K562 (cell line): ENCODE data around the gene ERO1B. TPM values are rescaled to one million over a fixed set of nuclear protein-coding genes. Genes with fewer than 3 reads are reported as not detected.
A peak's percentile ranks its signal among the peaks of the same experiment; 100 is the strongest.

Experiments
- ATF1 ChIP-seq, 2 experiments: fragments of 450-650 bp in 1 of 2; IDR thresholded peaks; 2 replicates each; pipeline ENCODE4 v1.6.1; 2016; ENCODE audit warnings: missing compliant biosample characterization in 1 of 2, missing genetic modification characterization in 1 of 2
- ATF3 ChIP-seq, 2 experiments: fragments of 450-650 bp in 1 of 2; sonication (generic) in 1 of 2; formaldehyde crosslinking in 1 of 2; IDR thresholded peaks in 1 of 2; conservative IDR thresholded peaks in 1 of 2; 2 replicates each; pipeline versions ENCODE4 v1.6.1 to v1.8.1; 2016 to 2023; ENCODE audit warnings: mild to moderate bottlenecking in 2 of 2, moderate library complexity in 2 of 2, inconsistent platforms in 1 of 2, missing genetic modification reagents in 1 of 2
- ATF7 ChIP-seq: fragments of 450-650 bp; IDR thresholded peaks from 2 replicates; pipeline ENCODE4 v1.7.1; 2014; ENCODE audit warnings: mild to moderate bottlenecking, moderate library complexity
- ESRRB ChIP-seq: fragments of 250-450 bp; sonication (Bioruptor Pico); IDR thresholded peaks from 2 replicates; pipeline ENCODE4 v1.5.0; 2020; ENCODE audit warnings: mild to moderate bottlenecking, moderate library complexity, borderline replicate concordance
- GTF2A2 ChIP-seq: IDR thresholded peaks from 2 replicates; pipeline ENCODE4 v1.6.1; 2016; ENCODE audit warnings: mild to moderate bottlenecking, missing genetic modification characterization, missing compliant biosample characterization
- JUNB ChIP-seq: fragments of 450-650 bp; formaldehyde crosslinking; conservative IDR thresholded peaks from 2 replicates; pipeline ENCODE4 v1.4.0; 2020; ENCODE audit warnings: mild to moderate bottlenecking
- JUND ChIP-seq, 2 experiments: IDR thresholded peaks; 2 replicates in 1 of 2; 3 replicates in 1 of 2; pipeline ENCODE4 v1.6.1; 2011; ENCODE audit warnings: borderline replicate concordance in 2 of 2, low read depth in 2 of 2, low read length in 2 of 2, improper control_type of control experiment in 1 of 2, missing biosample characterization in 1 of 2, missing genetic modification characterization in 1 of 2, missing genetic modification reagents in 1 of 2
- RAD21 ChIP-seq, 2 experiments: fragments of 250-450 bp in 1 of 2; fragments of 450-650 bp in 1 of 2; sonication (Bioruptor Pico) in 1 of 2; formaldehyde crosslinking in 1 of 2; IDR thresholded peaks in 1 of 2; conservative IDR thresholded peaks in 1 of 2; 2 replicates each; pipeline versions ENCODE4 v1.4.0 to v1.8.0; 2020 to 2022; ENCODE audit warnings: mild to moderate bottlenecking in 2 of 2, moderate library complexity in 1 of 2
- RBM14 ChIP-seq: fragments of 200-400 bp; formaldehyde crosslinking; IDR thresholded peaks from 2 replicates; pipeline ENCODE4 v1.6.1; 2018; ENCODE audit warnings: low read depth, mild to moderate bottlenecking, low read length, moderate library complexity, borderline replicate concordance; ENCODE audit not compliant: insufficient read depth
- SMAD2 ChIP-seq: fragments of 150-350 bp; IDR thresholded peaks from 2 replicates; pipeline ENCODE4 v1.6.1; 2014; ENCODE audit warnings: low read depth, mild to moderate bottlenecking, low read length
- ZNF76 ChIP-seq: fragments of 250-450 bp; sonication (Bioruptor Pico); IDR thresholded peaks from 2 replicates; pipeline ENCODE4 v1.4.0; 2020; ENCODE audit warnings: mild to moderate bottlenecking, moderate library complexity, borderline replicate concordance
- polyA plus RNA-seq, 8 experiments: library from polyadenylated mRNA; depleted of rRNA in 4 of 8; stranded (reverse) in 5 of 8; unstranded in 3 of 8; fragments of >200 nt; fragmentation: Nextera tagmentation in 2 of 8; fragmentation: Illumina TruSeq in 1 of 8; extraction: Ambion mirVana in 2 of 8; extraction: Trizol in 1 of 8; gene quantifications; 2 replicates each; pipeline versions ENCODE4 v1.2.1 to v1.2.3, GENCODE V29; 2011 to 2014; ENCODE audit warnings: inconsistent platforms in 1 of 8, missing spikeins in 1 of 8
- total RNA-seq, 7 experiments: library from RNA; depleted of rRNA in 6 of 7; stranded (reverse); fragments of >200 nt in 6 of 7; fragmentation: Illumina TruSeq in 2 of 7; extraction: Trizol in 2 of 7; gene quantifications; 2 replicates each; pipeline versions ENCODE4 v1.2.1 to v1.2.3, GENCODE V29; 2011 to 2021; ENCODE audit warnings: low replicate concordance in 1 of 7
- TF ChIP-seq, protein P1 (sequence below): sonication (generic); formaldehyde crosslinking; IDR thresholded peaks from 2 replicates; pipeline ENCODE4 v1.8.0; 2023; ENCODE audit warnings: mild to moderate bottlenecking, missing genetic modification reagents
- TF ChIP-seq, protein P2 (sequence below): fragments of 250-450 bp; sonication (Bioruptor Pico); IDR thresholded peaks from 2 replicates; pipeline ENCODE4 v1.8.0; 2022; ENCODE audit warnings: moderate library complexity, mild to moderate bottlenecking, inconsistent platforms

ERO1B gene
- total and polyA plus RNA-seq, 9 of the 15 experiments (the other 6 are each of a cell fraction or from before 2014, with no cell fraction given): 0.59 to 6.4 (median 4.2) TPM

DNA sequence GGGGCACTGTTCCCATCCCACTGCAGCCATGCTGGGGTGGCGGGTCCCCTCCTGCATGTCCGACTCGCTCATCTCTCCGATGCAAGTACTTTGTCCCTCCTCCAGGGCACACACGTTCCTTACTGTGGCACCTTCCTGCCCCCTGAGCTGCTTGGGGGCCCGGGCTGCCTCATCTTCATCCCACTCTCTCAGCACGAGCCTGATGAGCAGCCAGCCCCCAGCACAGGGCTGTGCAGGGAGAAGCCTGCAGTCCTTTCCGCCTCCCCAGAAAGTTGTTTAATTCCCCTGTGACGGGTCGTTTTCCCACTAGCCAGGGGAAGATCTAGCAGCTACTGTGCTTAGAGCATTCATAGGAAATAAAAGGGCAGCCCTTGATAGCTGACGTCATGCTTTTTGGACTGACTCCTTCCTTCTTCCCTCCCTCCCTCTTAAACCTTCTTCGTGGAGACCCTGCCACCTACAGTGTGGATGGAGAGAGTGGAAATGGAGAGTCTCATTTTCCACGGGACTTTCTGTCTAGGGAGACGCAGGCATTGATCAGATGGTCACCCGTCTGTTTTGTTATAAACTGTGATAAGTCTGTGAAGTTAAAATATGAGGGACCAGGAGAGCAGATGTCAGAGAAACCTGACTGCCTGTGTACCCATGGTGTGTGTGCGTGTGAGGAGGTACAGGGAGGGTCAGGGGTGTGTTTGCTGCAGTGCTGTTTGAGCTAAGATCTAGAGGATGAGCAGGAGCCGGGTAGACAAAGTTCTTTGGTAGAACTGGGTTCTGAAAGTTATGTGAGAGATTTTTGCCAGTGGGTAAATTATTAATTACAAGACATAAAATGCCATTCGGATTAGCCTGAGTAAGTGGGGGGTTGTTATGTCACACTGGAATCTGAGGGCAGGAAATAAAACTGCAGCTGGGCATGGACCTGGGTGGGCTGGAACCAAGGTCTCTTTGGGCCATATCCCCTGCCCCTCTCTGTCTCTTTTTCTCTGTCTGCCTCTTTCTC lies 105.1 kb downstream of the ERO1B start (continued):
- TF ChIP-seq JUND (IDR thresholded peaks at IDR 0.05; ENCODE audit: borderline replicate concordance, low read depth, low read length) (peak; percentile 68), JUND (tag; IDR thresholded peaks at IDR 0.05; ENCODE audit: borderline replicate concordance, low read depth, low read length) (peak; percentile 75), RAD21 (CRISPR knock-in tag; conservative IDR thresholded peaks at IDR 0.05 in 1 of 2, IDR thresholded peaks at IDR 0.05 in 1 of 2) (0 out of 4 replicates have a peak, but pooled peaks of 1 of the 2 experiments have one; percentile 11), GTF2A2 (tag) (no peak), ZNF76 (CRISPR knock-in tag) (no peak), SMAD2 (no peak), ATF7 (peak; percentile 95), ATF1 (CRISPR knock-in tag; IDR thresholded peaks at IDR 0.05) (no peak), ATF1 (tag; IDR thresholded peaks at IDR 0.05) (peak; percentile 61), ATF3 (IDR thresholded peaks at IDR 0.05) (peak; percentile 85), ATF3 (CRISPR knock-in tag; conservative IDR thresholded peaks at IDR 0.05) (no peak), ESRRB (CRISPR knock-in tag) (no peak), JUNB (peak; percentile 44; the same call in 1 of the 2 replicates), RBM14 (no peak)
- TF ChIP-seq, protein P1, sequence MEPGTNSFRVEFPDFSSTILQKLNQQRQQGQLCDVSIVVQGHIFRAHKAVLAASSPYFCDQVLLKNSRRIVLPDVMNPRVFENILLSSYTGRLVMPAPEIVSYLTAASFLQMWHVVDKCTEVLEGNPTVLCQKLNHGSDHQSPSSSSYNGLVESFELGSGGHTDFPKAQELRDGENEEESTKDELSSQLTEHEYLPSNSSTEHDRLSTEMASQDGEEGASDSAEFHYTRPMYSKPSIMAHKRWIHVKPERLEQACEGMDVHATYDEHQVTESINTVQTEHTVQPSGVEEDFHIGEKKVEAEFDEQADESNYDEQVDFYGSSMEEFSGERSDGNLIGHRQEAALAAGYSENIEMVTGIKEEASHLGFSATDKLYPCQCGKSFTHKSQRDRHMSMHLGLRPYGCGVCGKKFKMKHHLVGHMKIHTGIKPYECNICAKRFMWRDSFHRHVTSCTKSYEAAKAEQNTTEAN (CRISPR knock-in tag): no peak
- TF ChIP-seq, protein P2, sequence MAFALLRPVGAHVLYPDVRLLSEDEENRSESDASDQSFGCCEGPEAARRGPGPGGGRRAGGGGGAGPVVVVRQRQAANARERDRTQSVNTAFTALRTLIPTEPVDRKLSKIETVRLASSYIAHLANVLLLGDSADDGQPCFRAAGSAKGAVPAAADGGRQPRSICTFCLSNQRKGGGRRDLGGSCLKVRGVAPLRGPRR: no peak
